Ovary (tissue), 3 donors: Measurements from ENCODE around the gene BRIP1.

ENCODE experiments used
- CTCF ChIP-seq, 3 donors: fragments of 450-650 bp in 2 of 3; fragments of 200-600 bp in 1 of 3; IDR thresholded peaks; one replicate each; pipeline versions ENCODE4 v1.5.1 to v1.8.0; 2016 to 2022; ENCODE audit warnings: antibody characterized with exemption in 3 of 3, mild to moderate bottlenecking in 1 of 3
- EP300 ChIP-seq: sonication (generic); formaldehyde crosslinking; IDR thresholded peaks from one replicate; pipeline ENCODE4 v1.6.1; 2017; ENCODE audit warnings: antibody characterized with exemption
- POLR2A ChIP-seq: fragments of 450-650 bp; IDR thresholded peaks from one replicate; pipeline ENCODE4 v1.6.1; 2017; ENCODE audit warnings: antibody characterized with exemption, mild to moderate bottlenecking, moderate library complexity
- donor health status: DM: no; HTN: no; CAD: no.

- no peak for TF ChIP-seq CTCF (IDR thresholded peaks at IDR 0.05)
- TF ChIP-seq EP300: no peak
- no peak for TF ChIP-seq POLR2A
These were observed 104.0 kb downstream of the BRIP1 start for GRCh38 chr17:61759362-61759761.
